Measurements from ENCODE around the gene OTC.

DNA sequence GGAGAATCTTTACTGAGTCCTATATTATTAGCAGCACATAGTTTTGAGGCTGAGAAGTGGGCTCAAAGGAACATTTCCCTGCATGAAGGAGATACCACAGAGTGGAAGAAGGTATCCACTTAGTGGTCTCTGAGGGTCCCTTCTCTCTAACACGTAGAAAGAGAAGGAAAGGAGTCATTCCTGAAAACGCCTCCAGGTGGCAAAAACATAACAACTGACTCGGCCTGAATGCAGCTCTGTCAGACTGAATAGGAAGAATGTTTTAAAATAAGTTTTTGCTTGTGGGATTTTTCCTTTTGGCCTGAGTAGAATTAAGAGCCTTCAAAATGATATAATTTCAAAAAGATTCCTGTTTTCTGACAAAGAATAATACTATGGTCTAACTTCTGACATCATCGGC is 48.4 kb upstream of the OTC start:
- TF ChIP-seq SUZ12 (IDR thresholded peaks at IDR 0.05; ENCODE audit: extremely low read depth, insufficient read depth, insufficient read length) (no peak), YY1 (IDR thresholded peaks at IDR 0.05; ENCODE audit: insufficient read depth, insufficient read length) (no peak)
